Keratinocyte (primary cell): ENCODE measurements around the gene ARSI. TPM values are rescaled to one million over a fixed set of nuclear protein-coding genes. Genes with fewer than 3 reads are reported as not detected.

Source experiments
- DNase-seq: peaks from one replicate; pipeline ENCODE4 v3.0.0-alpha.2; 2011; ENCODE audit warnings: low read depth, missing footprints, low spot score
- FAIRE-seq: peaks from 2 replicates; lab custom pipeline; 2011; peaks lifted over from hg19 to GRCh38; lab: Jason Lieb, UNC
- H2AFZ ChIP-seq: 2 replicates; pipeline ENCODE4 v1.6.0; 2012; ENCODE audit warnings: low read length, control low read depth, inconsistent platforms; ENCODE audit not compliant: control insufficient read depth
- H3K27ac ChIP-seq: 2 replicates; pipeline ENCODE4 v1.5.1; 2011; ENCODE audit warnings: low read length; ENCODE audit not compliant: control insufficient read depth, insufficient read depth
- H3K27me3 ChIP-seq: 3 replicates; pipeline ENCODE4 v1.6.0; 2011; ENCODE audit warnings: low read length; ENCODE audit not compliant: control insufficient read depth, insufficient read depth; ENCODE audit errors: extremely low read depth
- H3K36me3 ChIP-seq, 2 experiments: 2 replicates in 1 of 2; 3 replicates in 1 of 2; pipeline ENCODE4 v1.5.1; 2011; ENCODE audit warnings: low read length in 2 of 2, mild to moderate bottlenecking in 1 of 2; ENCODE audit not compliant: control insufficient read depth in 2 of 2, insufficient read depth in 2 of 2; ENCODE audit errors: extremely low read depth in 1 of 2
- H3K4me1 ChIP-seq: 3 replicates; pipeline ENCODE4 v1.5.1; 2011; ENCODE audit warnings: low read length; ENCODE audit not compliant: control insufficient read depth, insufficient read depth; ENCODE audit errors: extremely low read depth
- H3K4me2 ChIP-seq: 3 replicates; pipeline ENCODE4 v1.6.0; 2011; ENCODE audit warnings: low read depth, low read length; ENCODE audit not compliant: control insufficient read depth, insufficient read depth; ENCODE audit errors: extremely low read depth
- H3K4me3 ChIP-seq, 3 experiments: fragments of 200-600 bp in 1 of 3; sonication (generic) in 1 of 3; 2 replicates in 2 of 3; 3 replicates in 1 of 3; pipeline ENCODE4 v1.5.1; 2011 to 2016; ENCODE audit warnings: low read length in 3 of 3, mild to moderate bottlenecking in 3 of 3, control low read depth in 2 of 3, inconsistent platforms in 1 of 3, low read depth in 1 of 3, mixed read lengths in 1 of 3, mixed run types in 1 of 3, moderate library complexity in 1 of 3; ENCODE audit not compliant: control insufficient read depth in 2 of 3, insufficient read depth in 2 of 3; ENCODE audit errors: extremely low read depth in 1 of 3
- H3K79me2 ChIP-seq: 2 replicates; pipeline ENCODE4 v1.6.0; 2012; ENCODE audit warnings: low read length; ENCODE audit not compliant: control insufficient read depth, insufficient read depth
- H3K9ac ChIP-seq: 3 replicates; pipeline ENCODE4 v1.6.0; 2011; ENCODE audit warnings: low read length; ENCODE audit not compliant: control insufficient read depth, insufficient read depth; ENCODE audit errors: extremely low read depth
- H3K9me1 ChIP-seq: 3 replicates; pipeline ENCODE4 v1.6.0; 2011; ENCODE audit warnings: low read length; ENCODE audit not compliant: control insufficient read depth, insufficient read depth; ENCODE audit errors: extremely low read depth
- H3K9me3 ChIP-seq: 2 replicates; pipeline ENCODE4 v1.5.1; 2012; ENCODE audit warnings: low read depth, low read length; ENCODE audit not compliant: control insufficient read depth
- H4K20me1 ChIP-seq: 3 replicates; pipeline ENCODE4 v1.6.0; 2011; ENCODE audit warnings: low read length; ENCODE audit not compliant: control insufficient read depth, insufficient read depth; ENCODE audit errors: extremely low read depth
- EZH2 ChIP-seq: IDR thresholded peaks from one replicate; pipeline ENCODE4 v1.6.1; 2012; ENCODE audit warnings: inconsistent platforms, mild to moderate bottlenecking, low read length, moderate library complexity
- dilution Hi-C: fragments of 300-500 bp; cut with MboI; formaldehyde crosslinking; loops from one replicate; pipeline ENCODE4 v1.7.0; 2020; ENCODE audit warnings: low sequenced_read_pairs; ENCODE audit not compliant: extremely low pct_ligation_motif_present
- polyA minus RNA-seq, 3 experiments: library from RNA; depleted of rRNA, polyadenylated mRNA; stranded (reverse); fragments of >200 nt; gene quantifications; 1 replicate in 1 of 3; 2 replicates in 1 of 3; 3 replicates in 1 of 3; pipeline ENCODE4 v1.2.3, GENCODE V29; 2011
- polyA plus RNA-seq, 5 experiments: library from polyadenylated mRNA; depleted of rRNA in 3 of 5; stranded (reverse) in 3 of 5; stranded (forward) in 1 of 5; unstranded in 1 of 5; fragments of >200 nt; gene quantifications; 1 replicate in 1 of 5; 2 replicates in 3 of 5; 3 replicates in 1 of 5; pipeline versions ENCODE4 v1.2.1 to v1.2.3, GENCODE V29; 2011 to 2012; ENCODE audit warnings: missing spikeins in 2 of 5, low read depth in 1 of 5, low replicate concordance in 1 of 5
- TF ChIP-seq, protein P1 (sequence below), 3 experiments: IDR thresholded peaks in 1 of 3; conservative IDR thresholded peaks in 1 of 3; optimal IDR thresholded peaks in 1 of 3; 2 replicates in 2 of 3; 3 replicates in 1 of 3; pipeline versions ENCODE3 to v1.5.1; 2011; ENCODE audit warnings: low read length in 3 of 3, mild to moderate bottlenecking in 3 of 3, moderate library complexity in 2 of 3, control low read depth in 1 of 3, inconsistent platforms in 1 of 3; ENCODE audit not compliant: insufficient read depth in 2 of 3; ENCODE audit errors: extremely low read depth in 1 of 3

Gene ARSI
- polyA plus RNA-seq (1.7 to 3.8 TPM (median 2.4 TPM) in 3 replicates), polyA minus RNA-seq (2.5 to 7.3 TPM (median 5.1 TPM) in 3 replicates)
- polyA plus RNA-seq (2011; ENCODE audit: low read depth): 0.82 TPM
- polyA plus RNA-seq (2011; cell fraction: cytosol; rRNA removed): 0.75 and 1.5 TPM in 2 replicates
- polyA plus RNA-seq (2011; cell fraction: nucleus; rRNA removed): 2.6 and 3.3 TPM in 2 replicates
- polyA plus RNA-seq (2012; ENCODE audit: low replicate concordance): 3.2 and 4.5 TPM in 2 replicates
- polyA minus RNA-seq (2011; cell fraction: cytosol; rRNA and poly(A)+ RNA removed): 4.4 TPM
- 3.5 and 4.7 TPM in 2 replicates for polyA minus RNA-seq (2011; cell fraction: nucleus; rRNA and poly(A)+ RNA removed)

DNA sequence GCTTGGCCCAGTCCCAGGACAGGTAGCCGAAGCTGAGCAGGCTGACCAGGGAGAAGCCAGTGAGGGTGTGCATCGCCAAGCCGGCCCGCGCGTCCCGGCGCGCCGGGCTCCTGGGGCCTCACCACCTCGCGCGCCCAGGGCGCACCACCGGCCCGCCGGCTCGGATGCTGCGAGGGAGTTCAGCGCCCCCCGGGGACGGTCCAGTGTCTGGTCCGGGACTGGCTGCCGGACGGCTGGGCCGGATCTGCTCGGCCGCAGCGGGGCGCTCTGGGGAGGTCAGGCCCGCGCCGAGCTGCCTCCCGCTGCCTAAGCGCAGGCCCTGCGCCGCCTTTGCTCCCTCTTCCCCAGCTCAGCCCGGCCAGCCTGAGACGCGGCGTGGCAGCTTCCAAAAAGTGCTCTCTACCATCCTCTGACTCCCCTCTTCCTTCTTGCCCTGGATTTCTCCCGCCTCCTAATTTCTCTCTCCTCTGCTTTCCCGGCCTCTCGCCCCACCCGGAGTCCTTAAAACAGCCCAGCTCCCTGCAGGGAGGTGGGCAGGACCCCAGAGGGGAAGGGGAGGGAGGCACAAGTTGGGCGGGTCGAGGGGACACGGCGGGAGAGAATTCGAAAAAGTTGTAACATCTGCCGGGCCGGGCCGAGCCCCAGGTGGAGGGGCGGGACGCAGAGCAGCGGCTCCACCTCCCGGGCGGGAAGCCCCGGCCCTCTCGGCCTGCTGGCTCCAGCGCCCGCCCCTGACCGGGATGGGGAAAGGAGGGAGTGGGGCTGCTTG, at the start of gene ARSI:
Gene ARSI, minus strand, starts transcription at position 605 of the 769 bp plus-strand sequence. Its CDS starts 532 bp downstream, at position 73.
- dilution Hi-C loops: no loop called here

DNA sequence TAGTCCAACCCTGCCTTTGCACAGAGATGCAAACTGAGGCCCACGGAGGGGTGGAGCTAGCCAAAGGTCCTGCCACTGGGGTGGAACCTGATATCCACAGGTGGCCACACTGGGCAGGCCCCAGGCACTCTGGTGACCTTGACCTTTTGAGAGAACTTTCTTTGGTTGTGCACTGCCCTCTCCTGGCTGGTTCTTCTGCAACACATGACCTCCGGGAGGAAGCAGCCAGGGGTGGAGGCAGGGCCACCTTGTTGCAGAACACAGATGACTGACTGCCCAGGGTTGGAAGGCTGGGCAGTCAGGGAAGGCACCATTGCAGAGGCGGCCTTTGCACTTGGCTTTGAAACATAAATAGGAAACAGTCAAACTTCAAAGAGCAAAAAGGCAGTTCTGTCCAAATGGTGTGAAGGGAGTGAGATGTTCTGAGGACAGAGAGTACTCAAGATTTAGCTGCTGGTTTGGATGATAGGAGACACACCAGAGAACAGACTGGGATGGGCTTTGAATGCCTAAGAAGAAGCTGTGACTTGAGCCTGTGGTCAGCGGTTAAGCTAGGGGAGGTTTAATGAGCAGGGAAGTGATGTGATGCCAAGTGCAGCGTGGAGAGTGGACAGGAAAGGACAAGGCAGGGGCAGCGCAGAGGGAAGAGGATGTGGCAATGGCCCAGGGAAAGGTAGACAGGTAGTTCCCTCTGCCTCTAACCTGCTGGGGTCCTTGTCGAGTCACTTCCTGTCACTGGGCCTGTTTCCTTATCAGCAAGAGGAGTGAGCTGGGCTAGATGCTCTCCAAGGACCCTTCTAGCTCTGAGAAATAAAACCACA, 48.0 kb upstream of the ARSI start:
- H3K9me3 ChIP-seq: no peaks in the 10 kb centered on the region

More for the DNA sequence above, at the start of gene ARSI:
- TF ChIP-seq, protein P1, sequence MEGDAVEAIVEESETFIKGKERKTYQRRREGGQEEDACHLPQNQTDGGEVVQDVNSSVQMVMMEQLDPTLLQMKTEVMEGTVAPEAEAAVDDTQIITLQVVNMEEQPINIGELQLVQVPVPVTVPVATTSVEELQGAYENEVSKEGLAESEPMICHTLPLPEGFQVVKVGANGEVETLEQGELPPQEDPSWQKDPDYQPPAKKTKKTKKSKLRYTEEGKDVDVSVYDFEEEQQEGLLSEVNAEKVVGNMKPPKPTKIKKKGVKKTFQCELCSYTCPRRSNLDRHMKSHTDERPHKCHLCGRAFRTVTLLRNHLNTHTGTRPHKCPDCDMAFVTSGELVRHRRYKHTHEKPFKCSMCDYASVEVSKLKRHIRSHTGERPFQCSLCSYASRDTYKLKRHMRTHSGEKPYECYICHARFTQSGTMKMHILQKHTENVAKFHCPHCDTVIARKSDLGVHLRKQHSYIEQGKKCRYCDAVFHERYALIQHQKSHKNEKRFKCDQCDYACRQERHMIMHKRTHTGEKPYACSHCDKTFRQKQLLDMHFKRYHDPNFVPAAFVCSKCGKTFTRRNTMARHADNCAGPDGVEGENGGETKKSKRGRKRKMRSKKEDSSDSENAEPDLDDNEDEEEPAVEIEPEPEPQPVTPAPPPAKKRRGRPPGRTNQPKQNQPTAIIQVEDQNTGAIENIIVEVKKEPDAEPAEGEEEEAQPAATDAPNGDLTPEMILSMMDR (optimal IDR thresholded peaks at IDR 0.05 in 1 of 3, IDR thresholded peaks at IDR 0.05 in 1 of 3, conservative IDR thresholded peaks at IDR 0.05 in 1 of 3; ENCODE audit: extremely low read depth in 1 of 3, insufficient read depth in 2 of 3, low read length in 3 of 3): peak in 1 of 3 experiments; percentile 25
- TF ChIP-seq EZH2: no peak
- peaks cover 34% of the 10 kb centered on the region for H3K4me1 ChIP-seq
- peak within 1 kb of the TSS; percentile 77 for H3K4me2 ChIP-seq
- H3K27ac ChIP-seq: peak within 1 kb of the TSS; percentile 18
- H3K9me3 ChIP-seq: no peaks in the 10 kb centered on the region
- peaks cover 4% of the 10 kb centered on the region for H3K9me1 ChIP-seq
- no peaks in the 10 kb centered on the region for H3K79me2 ChIP-seq
- H3K4me3 ChIP-seq: peak within 1 kb of the TSS; percentile 15 to 53 (median 46)
- DNase-seq (no peak), FAIRE-seq (no peak)
- peak within 1 kb of the TSS; percentile 73 for H3K9ac ChIP-seq
- no peaks in the 10 kb centered on the region for H3K36me3 ChIP-seq
- no peaks in the 10 kb centered on the region for H3K27me3 ChIP-seq
- no peaks in the 10 kb centered on the region for H4K20me1 ChIP-seq
- peak within 1 kb of the TSS; percentile 76 for H2AFZ ChIP-seq

More for the DNA sequence above, 48.0 kb upstream of the ARSI start:
- no peak overlapping the region for H3K27ac ChIP-seq
- no peak overlapping the region for H3K9ac ChIP-seq
- no peak overlapping the region for H3K4me2 ChIP-seq
- H3K4me1 ChIP-seq: peaks cover 6% of the 10 kb centered on the region
- H2AFZ ChIP-seq: no peak overlapping the region
- no peaks in the 10 kb centered on the region for H3K9me1 ChIP-seq
- DNase-seq (no peak), FAIRE-seq (peak; percentile 20)
- H3K27me3 ChIP-seq: no peaks in the 10 kb centered on the region
- H3K36me3 ChIP-seq: no peaks in the 10 kb centered on the region
- no peak overlapping the region for H3K4me3 ChIP-seq
- no peaks in the 10 kb centered on the region for H3K79me2 ChIP-seq
- no peak for TF ChIP-seq EZH2
- TF ChIP-seq, protein P1 (optimal IDR thresholded peaks at IDR 0.05 in 1 of 3, IDR thresholded peaks at IDR 0.05 in 1 of 3, conservative IDR thresholded peaks at IDR 0.05 in 1 of 3; ENCODE audit: extremely low read depth in 1 of 3, insufficient read depth in 2 of 3, low read length in 3 of 3): peak; percentile 68 to 90 (median 79)
- no peaks in the 10 kb centered on the region for H4K20me1 ChIP-seq
- dilution Hi-C loops: no loop called here
